Liver (tissue), 3 donors: ENCODE results near the gene JAKMIP2.

Source experiments
- EGR1 ChIP-seq, 2 donors: IDR thresholded peaks; 2 replicates each; pipeline ENCODE4 v1.6.1; 2016 to 2018; ENCODE audit warnings: antibody characterized with exemption in 2 of 2, low read depth in 2 of 2
- FOXA1 ChIP-seq: IDR thresholded peaks from 2 replicates; pipeline ENCODE4 v1.6.1; 2016; ENCODE audit warnings: antibody characterized with exemption
- HNF4A ChIP-seq, 2 donors: conservative IDR thresholded peaks; 2 replicates each; pipeline ENCODE4 v1.6.1; 2016; ENCODE audit warnings: antibody characterized with exemption in 2 of 2, mild to moderate bottlenecking in 2 of 2
- JUND ChIP-seq, 2 donors: IDR thresholded peaks; 2 replicates each; pipeline ENCODE4 v1.6.1; 2016; ENCODE audit warnings: antibody characterized with exemption in 2 of 2
- RAD21 ChIP-seq, 2 donors: IDR thresholded peaks; 2 replicates each; pipeline ENCODE4 v1.6.1; 2016; ENCODE audit warnings: antibody characterized with exemption in 2 of 2, mild to moderate bottlenecking in 2 of 2
- REST ChIP-seq: IDR thresholded peaks from 2 replicates; pipeline ENCODE4 v1.6.1; 2016; ENCODE audit warnings: antibody characterized with exemption, mild to moderate bottlenecking
- RXRA ChIP-seq, 2 donors: IDR thresholded peaks; 2 replicates each; pipeline ENCODE4 v1.6.1; 2017 to 2018; ENCODE audit warnings: antibody characterized with exemption in 2 of 2, mild to moderate bottlenecking in 1 of 2
- SP1 ChIP-seq: IDR thresholded peaks from 2 replicates; pipeline ENCODE4 v1.6.1; 2018; ENCODE audit warnings: antibody characterized with exemption, mild to moderate bottlenecking
- TAF1 ChIP-seq: conservative IDR thresholded peaks from 2 replicates; pipeline ENCODE4 v1.6.1; 2016; ENCODE audit warnings: antibody characterized with exemption, mild to moderate bottlenecking
- YY1 ChIP-seq: IDR thresholded peaks from 2 replicates; pipeline ENCODE4 v1.6.1; 2016; ENCODE audit warnings: antibody characterized with exemption, mild to moderate bottlenecking
- ZBTB33 ChIP-seq: IDR thresholded peaks from 2 replicates; pipeline ENCODE4 v1.6.1; 2016; ENCODE audit warnings: antibody characterized with exemption
- TF ChIP-seq, protein P1 (sequence below): fragments of 150-350 bp; IDR thresholded peaks from 2 replicates; pipeline ENCODE4 v1.5.1; 2017; ENCODE audit warnings: improper control_type of control experiment, low read depth, low read length; ENCODE audit not compliant: missing input control
- TF ChIP-seq, protein P2 (sequence below): IDR thresholded peaks from 2 replicates; pipeline ENCODE4 v1.6.1; 2016; ENCODE audit warnings: antibody characterized with exemption
- TF ChIP-seq, protein P3 (sequence below): IDR thresholded peaks from 2 replicates; pipeline ENCODE4 v1.6.1; 2016; ENCODE audit warnings: antibody characterized with exemption
- donor health status: healthy.
- donor health status: healthy.

DNA sequence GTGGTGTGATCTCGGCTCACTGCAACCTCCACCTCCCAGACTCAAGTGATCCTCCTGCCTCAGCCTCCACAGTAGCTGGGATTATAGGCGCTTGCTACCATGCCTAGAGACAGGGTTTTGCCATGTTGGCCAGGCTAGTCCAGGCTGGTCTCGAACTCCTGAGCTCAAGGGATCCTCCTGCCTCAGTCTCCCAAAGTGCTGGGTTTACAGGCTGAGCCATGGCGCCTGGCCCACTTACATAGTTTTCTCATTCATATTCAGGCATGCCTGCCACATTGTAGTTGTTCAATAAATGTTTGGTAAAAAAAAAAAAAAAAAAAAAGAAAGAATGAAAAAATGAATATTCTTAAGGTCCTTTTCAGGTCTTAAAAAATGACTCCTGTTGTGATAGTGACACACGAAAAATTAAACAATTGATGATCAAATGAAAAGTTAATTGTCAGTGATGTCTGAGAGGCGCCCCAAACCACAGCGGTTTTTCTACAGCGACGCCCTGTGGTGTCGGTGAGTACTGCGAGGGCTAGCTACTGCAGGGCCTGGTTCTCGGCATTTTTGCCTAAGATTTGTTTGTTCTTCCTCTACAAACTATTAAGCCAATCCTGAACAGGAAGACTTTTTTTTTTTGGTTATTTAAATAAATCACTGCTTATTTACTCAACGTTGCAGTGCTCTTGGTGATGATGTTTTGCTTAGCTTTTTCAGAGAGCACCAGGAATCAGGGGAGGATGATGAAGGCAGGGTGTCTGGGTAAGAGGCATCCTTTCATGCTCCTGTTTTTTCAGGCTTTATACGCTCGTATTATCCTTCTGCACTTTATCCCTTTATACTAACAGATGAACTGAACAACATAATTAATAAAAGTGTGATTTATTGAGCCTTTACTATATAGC is 205.6 kb downstream of the JAKMIP2 start:
- TF ChIP-seq, protein P1, sequence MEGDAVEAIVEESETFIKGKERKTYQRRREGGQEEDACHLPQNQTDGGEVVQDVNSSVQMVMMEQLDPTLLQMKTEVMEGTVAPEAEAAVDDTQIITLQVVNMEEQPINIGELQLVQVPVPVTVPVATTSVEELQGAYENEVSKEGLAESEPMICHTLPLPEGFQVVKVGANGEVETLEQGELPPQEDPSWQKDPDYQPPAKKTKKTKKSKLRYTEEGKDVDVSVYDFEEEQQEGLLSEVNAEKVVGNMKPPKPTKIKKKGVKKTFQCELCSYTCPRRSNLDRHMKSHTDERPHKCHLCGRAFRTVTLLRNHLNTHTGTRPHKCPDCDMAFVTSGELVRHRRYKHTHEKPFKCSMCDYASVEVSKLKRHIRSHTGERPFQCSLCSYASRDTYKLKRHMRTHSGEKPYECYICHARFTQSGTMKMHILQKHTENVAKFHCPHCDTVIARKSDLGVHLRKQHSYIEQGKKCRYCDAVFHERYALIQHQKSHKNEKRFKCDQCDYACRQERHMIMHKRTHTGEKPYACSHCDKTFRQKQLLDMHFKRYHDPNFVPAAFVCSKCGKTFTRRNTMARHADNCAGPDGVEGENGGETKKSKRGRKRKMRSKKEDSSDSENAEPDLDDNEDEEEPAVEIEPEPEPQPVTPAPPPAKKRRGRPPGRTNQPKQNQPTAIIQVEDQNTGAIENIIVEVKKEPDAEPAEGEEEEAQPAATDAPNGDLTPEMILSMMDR = peak; percentile 83
- TF ChIP-seq ZBTB33 = no peak
- TF ChIP-seq EGR1 (IDR thresholded peaks at IDR 0.05; ENCODE audit: low read depth in 2 of 2) = no peak
- TF ChIP-seq REST = no peak
- no peak for TF ChIP-seq SP1
- no peak for TF ChIP-seq HNF4A (conservative IDR thresholded peaks at IDR 0.05)
- peak; percentile 67 to 80 for TF ChIP-seq RAD21 (IDR thresholded peaks at IDR 0.05)
- no peak for TF ChIP-seq JUND (IDR thresholded peaks at IDR 0.05)
- TF ChIP-seq, protein P2, sequence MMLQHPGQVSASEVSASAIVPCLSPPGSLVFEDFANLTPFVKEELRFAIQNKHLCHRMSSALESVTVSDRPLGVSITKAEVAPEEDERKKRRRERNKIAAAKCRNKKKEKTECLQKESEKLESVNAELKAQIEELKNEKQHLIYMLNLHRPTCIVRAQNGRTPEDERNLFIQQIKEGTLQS = no peak
- TF ChIP-seq YY1 = no peak
- no peak for TF ChIP-seq TAF1
- TF ChIP-seq FOXA1 = no peak
- TF ChIP-seq RXRA (IDR thresholded peaks at IDR 0.05) = no peak
- TF ChIP-seq, protein P3, sequence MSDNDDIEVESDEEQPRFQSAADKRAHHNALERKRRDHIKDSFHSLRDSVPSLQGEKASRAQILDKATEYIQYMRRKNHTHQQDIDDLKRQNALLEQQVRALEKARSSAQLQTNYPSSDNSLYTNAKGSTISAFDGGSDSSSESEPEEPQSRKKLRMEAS = no peak
